CD4-positive, CD25-positive, alpha-beta regulatory T cell (primary cell): ENCODE data around the gene MRPS34. TPM values are rescaled to one million over a fixed set of nuclear protein-coding genes. Genes with fewer than 3 reads are reported as not detected.

Experiments used
- ATAC-seq, 2 donors: fragments of 150-1000 bp; cut with Tn5 transposase; one replicate each; pipeline ENCODE4 v1.10.0; 2021; ENCODE audit warnings: low read depth in 2 of 2, moderate number of reproducible peaks in 2 of 2, moderate library complexity in 1 of 2
- DNase-seq, 3 donors: peaks; one replicate each; pipeline versions ENCODE4 v3.0.0 to v3.0.0-alpha.2; 2012 to 2022; ENCODE audit warnings: mixed read lengths in 1 of 3
- H3K27ac ChIP-seq: one replicate; pipeline ENCODE4 v1.7.0; 2013; ENCODE audit warnings: mild to moderate bottlenecking, low read length; ENCODE audit not compliant: insufficient read depth, poor library complexity, severe bottlenecking
- H3K27me3 ChIP-seq: one replicate; pipeline ENCODE4 v1.7.0; 2013; ENCODE audit warnings: low read length; ENCODE audit not compliant: control insufficient read depth, insufficient read depth
- H3K36me3 ChIP-seq: one replicate; pipeline ENCODE4 v1.7.0; 2013; ENCODE audit warnings: mild to moderate bottlenecking, low read length, moderate library complexity; ENCODE audit not compliant: control insufficient read depth, insufficient read depth
- H3K4me1 ChIP-seq: 2 replicates; pipeline ENCODE4 v1.7.0; 2013; ENCODE audit warnings: mild to moderate bottlenecking, low read length; ENCODE audit not compliant: insufficient read depth, control insufficient read depth, poor library complexity, severe bottlenecking
- H3K4me3 ChIP-seq: one replicate; pipeline ENCODE4 v1.7.0; 2013; ENCODE audit warnings: low read depth, mild to moderate bottlenecking, low read length, moderate library complexity
- H3K9me3 ChIP-seq, 2 experiments: 1 replicate in 1 of 2; 2 replicates in 1 of 2; pipeline ENCODE4 v1.7.0; 2013; ENCODE audit warnings: low read length in 2 of 2, mild to moderate bottlenecking in 1 of 2, moderate library complexity in 1 of 2; ENCODE audit not compliant: control insufficient read depth in 2 of 2
- H3K27ac Mint-ChIP-seq, 3 donors: one replicate each; pipeline ENCODE4 v1.8.0; 2020 to 2022; ENCODE audit warnings: mild to moderate bottlenecking in 3 of 3, mixed read lengths in 3 of 3, moderate library complexity in 2 of 3
- H3K27me3 Mint-ChIP-seq: one replicate; pipeline ENCODE4 v1.8.0; 2022; ENCODE audit warnings: mild to moderate bottlenecking, mixed read lengths
- H3K36me3 Mint-ChIP-seq: one replicate; pipeline ENCODE4 v1.8.0; 2020; ENCODE audit warnings: mixed read lengths
- H3K4me1 Mint-ChIP-seq, 4 donors: one replicate each; pipeline ENCODE4 v1.8.0; 2020 to 2022; ENCODE audit warnings: mixed read lengths in 4 of 4, mild to moderate bottlenecking in 1 of 4
- H3K4me3 Mint-ChIP-seq, 4 donors: one replicate each; pipeline ENCODE4 v1.8.0; 2020 to 2022; ENCODE audit warnings: mild to moderate bottlenecking in 4 of 4, mixed read lengths in 4 of 4, moderate library complexity in 3 of 4
- H3K9me3 Mint-ChIP-seq, 7 donors: one replicate each; pipeline ENCODE4 v1.8.0; 2020 to 2022; ENCODE audit warnings: mixed read lengths in 7 of 7, mild to moderate bottlenecking in 3 of 7, moderate library complexity in 2 of 7
- polyA plus RNA-seq, 4 donors: library from polyadenylated mRNA; unstranded; fragments of 300-500 nt; fragmentation: Illumina TruSeq; gene quantifications; one replicate each; pipeline ENCODE4 v1.2.3, GENCODE V29; 2021
- total RNA-seq: library from RNA; stranded (reverse); gene quantifications from one replicate; pipeline ENCODE4 v1.2.3, GENCODE V29; 2022

The MRPS34 gene
- total and polyA plus RNA-seq, 5 donors from 2014 or later = 46.5 to 176 (median 152) TPM

DNA sequence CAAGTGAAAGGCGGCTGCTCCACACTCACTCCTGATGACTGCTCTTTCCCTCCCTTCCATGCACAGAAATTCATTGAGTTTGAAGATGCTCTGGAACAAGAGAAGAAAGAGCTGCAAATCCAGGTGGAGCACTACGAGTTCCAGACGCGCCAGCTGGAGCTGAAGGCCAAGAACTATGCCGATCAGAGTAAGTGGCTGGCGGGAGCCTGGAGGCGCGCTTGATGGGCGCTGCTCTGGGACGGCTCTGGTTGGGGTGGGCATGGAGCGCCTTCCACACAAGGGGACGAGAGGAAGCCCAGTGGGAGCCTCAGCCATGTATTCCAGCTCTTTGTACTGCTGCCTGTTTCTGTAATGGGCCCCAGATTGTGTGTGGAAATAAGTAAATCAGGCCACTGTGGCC, 48.4 kb downstream of the MRPS34 start:
- H3K27ac ChIP-seq = no peak overlapping the region
- H3K4me3 Mint-ChIP-seq = no peak overlapping the region
- no peaks in the 10 kb centered on the region for H3K27me3 Mint-ChIP-seq
- peaks cover 19% of the 10 kb centered on the region for H3K4me1 ChIP-seq
- H3K27me3 ChIP-seq = no peaks in the 10 kb centered on the region
- no peak overlapping the region for H3K27ac Mint-ChIP-seq
- H3K9me3 Mint-ChIP-seq = peaks cover 0 to 3% (median 0%) of the 10 kb centered on the region in 7 donors
- peaks cover 21% of the 10 kb centered on the region for H3K36me3 Mint-ChIP-seq
- H3K36me3 ChIP-seq = peaks cover 33% of the 10 kb centered on the region
- no peaks in the 10 kb centered on the region for H3K9me3 ChIP-seq
- peaks cover 13 to 41% (median 25%) of the 10 kb centered on the region in 4 donors for H3K4me1 Mint-ChIP-seq
- DNase-seq (no peak), ATAC-seq (no peak)
- H3K4me3 ChIP-seq = no peak overlapping the region

DNA sequence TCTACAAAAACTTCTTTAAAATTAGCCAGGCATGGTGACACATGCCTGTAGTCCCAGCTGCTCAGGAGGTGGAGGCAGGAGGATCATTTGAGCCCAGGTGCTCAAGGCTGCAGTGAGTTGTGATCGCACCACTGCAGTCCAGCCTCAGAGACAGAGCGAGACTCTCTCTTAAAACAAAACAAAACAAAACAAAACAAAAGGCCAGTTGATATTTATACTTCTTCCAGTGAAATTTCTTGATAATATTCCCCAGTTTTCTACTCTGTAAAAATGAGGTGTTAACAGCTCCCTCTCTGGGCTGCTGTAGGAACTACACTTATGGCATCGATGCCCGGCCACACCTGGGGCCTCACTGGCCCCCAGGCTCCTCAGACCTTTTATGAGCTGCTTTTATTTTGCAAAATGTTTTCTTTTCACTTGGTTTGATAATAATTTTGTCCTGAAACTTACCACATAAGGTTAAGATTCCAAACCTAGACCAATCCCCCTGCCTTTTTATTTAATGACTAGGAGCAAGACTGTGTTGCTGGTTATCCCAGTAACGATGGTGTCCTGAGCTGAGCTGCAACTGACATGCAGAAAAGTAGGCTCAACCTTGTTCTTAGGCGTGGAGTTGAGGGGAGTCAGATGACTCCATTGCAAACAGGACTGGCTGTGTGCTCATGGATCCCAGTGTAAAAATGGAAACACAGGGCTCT, 49.3 kb downstream of the MRPS34 start:
- H3K36me3 Mint-ChIP-seq = peaks cover 17% of the 10 kb centered on the region
- Histone ChIP-seq H3K9me3 (no peaks in the 10 kb centered on the region), H3K36me3 (peaks cover 26% of the 10 kb centered on the region), H3K27me3 (no peaks in the 10 kb centered on the region), H3K4me1 (peaks cover 19% of the 10 kb centered on the region), H3K4me3 (no peak overlapping the region), H3K27ac (no peak overlapping the region)
- peaks cover 13 to 43% (median 29%) of the 10 kb centered on the region in 4 donors for H3K4me1 Mint-ChIP-seq
- peaks cover 0 to 3% (median 0%) of the 10 kb centered on the region in 7 donors for H3K9me3 Mint-ChIP-seq
- no peaks in the 10 kb centered on the region for H3K27me3 Mint-ChIP-seq
- ATAC-seq (no peak), DNase-seq (peak; percentile 22 to 42 (median 35))
- peak overlapping the region; percentile 61 to 92 (median 65) for H3K27ac Mint-ChIP-seq
- peak overlapping the region in 3 of 4 donors; percentile 8 to 60 (median 18) for H3K4me3 Mint-ChIP-seq

Other genes starting within 250 kb of the MRPS34 start
- 25.8 TPM for gene TMEM204, start 239.5 kb downstream of the MRPS34 start, total RNA-seq
- gene TMEM204, start 239.5 kb downstream of the MRPS34 start, polyA plus RNA-seq = 10 to 100 TPM; 59.8 to 97.4 (median 69.1) TPM
- 2.5 TPM for gene IFT140, start 161.1 kb downstream of the MRPS34 start, total RNA-seq
- 1 to 10 TPM; 1.1 to 2.0 (median 1.5) TPM for gene IFT140, start 161.1 kb downstream of the MRPS34 start, polyA plus RNA-seq
- gene CRAMP1, start 160.8 kb downstream of the MRPS34 start, total RNA-seq = 30.5 TPM
- 1 to 10 TPM in 2 of 4 donors, under 1 TPM in 2; 0.49 to 1.6 (median 1.1) TPM for gene CRAMP1, start 160.8 kb downstream of the MRPS34 start, polyA plus RNA-seq
- gene JPT2, start 94.9 kb downstream of the MRPS34 start, total RNA-seq = 13.7 TPM
- 10 to 100 TPM in 2 of 4 donors, 1 to 10 TPM in 2; 9.7 to 13.9 (median 10.2) TPM for gene JPT2, start 94.9 kb downstream of the MRPS34 start, polyA plus RNA-seq
- gene MAPK8IP3, start 66.9 kb downstream of the MRPS34 start, total RNA-seq = 222 TPM
- gene MAPK8IP3, start 66.9 kb downstream of the MRPS34 start, polyA plus RNA-seq = 1 to 10 TPM in 3 of 4 donors, under 1 TPM in 1; 0.79 to 2.2 (median 1.2) TPM
- gene NME3, start 1.6 kb downstream of the MRPS34 start, total RNA-seq = 45.1 TPM
- 100 to 1,000 TPM in 1 of 4 donors, 10 to 100 TPM in 3; 63.8 to 101 (median 75.0) TPM for gene NME3, start 1.6 kb downstream of the MRPS34 start, polyA plus RNA-seq
- 19.0 TPM for gene EME2, start 324 bp downstream of the MRPS34 start, total RNA-seq
- 1 to 10 TPM in 1 of 4 donors, under 1 TPM in 3; 0.57 to 1.1 (median 0.64) TPM for gene EME2, start 324 bp downstream of the MRPS34 start, polyA plus RNA-seq
- gene SPSB3, start 9.4 kb upstream of the MRPS34 start, total RNA-seq = 85.2 TPM
- 10 to 100 TPM; 61.1 to 72.3 (median 70.8) TPM for gene SPSB3, start 9.4 kb upstream of the MRPS34 start, polyA plus RNA-seq
- gene NUBP2, start 9.8 kb upstream of the MRPS34 start, total RNA-seq = 41.6 TPM
- 100 to 1,000 TPM in 1 of 4 donors, 10 to 100 TPM in 3; 88.8 to 104 (median 96.6) TPM for gene NUBP2, start 9.8 kb upstream of the MRPS34 start, polyA plus RNA-seq
- 0.84 TPM for gene IGFALS, start 20.6 kb upstream of the MRPS34 start, total RNA-seq
- gene IGFALS, start 20.6 kb upstream of the MRPS34 start, polyA plus RNA-seq = under 1 TPM in 1 of 4 donors, not detected in 3; 0.24 TPM
- gene HAGH, start 53.7 kb upstream of the MRPS34 start, total RNA-seq = 36.1 TPM
- gene HAGH, start 53.7 kb upstream of the MRPS34 start, polyA plus RNA-seq = 10 to 100 TPM; 42.1 to 69.1 (median 48.9) TPM
- 4.5 TPM for gene FAHD1, start 54.1 kb upstream of the MRPS34 start, total RNA-seq
- 10 to 100 TPM; 16.3 to 25.8 (median 22.4) TPM for gene FAHD1, start 54.1 kb upstream of the MRPS34 start, polyA plus RNA-seq
- gene MEIOB, start 99.0 kb upstream of the MRPS34 start, total RNA-seq = not detected
- not detected for gene MEIOB, start 99.0 kb upstream of the MRPS34 start, polyA plus RNA-seq
- not detected for gene HS3ST6, start 145.3 kb upstream of the MRPS34 start, total RNA-seq
- gene HS3ST6, start 145.3 kb upstream of the MRPS34 start, polyA plus RNA-seq = not detected
- gene MSRB1, start 170.1 kb upstream of the MRPS34 start, total RNA-seq = 8.3 TPM
- gene MSRB1, start 170.1 kb upstream of the MRPS34 start, polyA plus RNA-seq = 10 to 100 TPM; 25.0 to 50.9 (median 32.8) TPM
- not detected for gene RPL3L, start 181.6 kb upstream of the MRPS34 start, total RNA-seq
- gene RPL3L, start 181.6 kb upstream of the MRPS34 start, polyA plus RNA-seq = not detected
- gene NDUFB10, start 186.4 kb upstream of the MRPS34 start, total RNA-seq = 65.1 TPM
- gene NDUFB10, start 186.4 kb upstream of the MRPS34 start, polyA plus RNA-seq = 100 to 1,000 TPM; 192 to 288 (median 204) TPM
- 2,223 TPM for gene RPS2, start 191.7 kb upstream of the MRPS34 start, total RNA-seq
- 1,000 to 10,000 TPM; 4,615 to 6,441 (median 5,598) TPM for gene RPS2, start 191.7 kb upstream of the MRPS34 start, polyA plus RNA-seq
- gene RNF151, start 193.7 kb upstream of the MRPS34 start, total RNA-seq = not detected
- gene RNF151, start 193.7 kb upstream of the MRPS34 start, polyA plus RNA-seq = not detected
- gene TBL3, start 198.9 kb upstream of the MRPS34 start, total RNA-seq = 25.3 TPM
- gene TBL3, start 198.9 kb upstream of the MRPS34 start, polyA plus RNA-seq = 10 to 100 TPM; 48.0 to 60.0 (median 53.9) TPM
- 0.47 TPM for gene NOXO1, start 208.3 kb upstream of the MRPS34 start, total RNA-seq
- under 1 TPM in 2 of 4 donors, not detected in 2; 0.16 to 0.35 TPM for gene NOXO1, start 208.3 kb upstream of the MRPS34 start, polyA plus RNA-seq
- 18.4 TPM for gene GFER, start 211.1 kb upstream of the MRPS34 start, total RNA-seq
- 10 to 100 TPM; 30.5 to 45.5 (median 36.5) TPM for gene GFER, start 211.1 kb upstream of the MRPS34 start, polyA plus RNA-seq
- 3.2 TPM for gene SYNGR3, start 216.8 kb upstream of the MRPS34 start, total RNA-seq
- gene SYNGR3, start 216.8 kb upstream of the MRPS34 start, polyA plus RNA-seq = 1 to 10 TPM in 2 of 4 donors, under 1 TPM in 1, not detected in 1; 0.82 to 1.8 (median 1.1) TPM
- gene ZNF598, start 236.7 kb upstream of the MRPS34 start, total RNA-seq = 48.2 TPM
- 1 to 10 TPM; 1.8 to 3.1 (median 2.9) TPM for gene ZNF598, start 236.7 kb upstream of the MRPS34 start, polyA plus RNA-seq
- gene NPW, start 246.7 kb upstream of the MRPS34 start, total RNA-seq = not detected
- gene NPW, start 246.7 kb upstream of the MRPS34 start, polyA plus RNA-seq = not detected